Neural progenitor cell (in vitro differentiated cells): ENCODE measurements around the gene HYCC1.

Experiments used
- CTCF ChIP-seq: fragments of 200-600 bp; sonication (generic); IDR thresholded peaks from 2 replicates; pipeline ENCODE4 v1.5.1; 2017; ENCODE audit warnings: antibody characterized with exemption, mild to moderate bottlenecking
- EZH2 ChIP-seq: fragments of 200-600 bp; sonication (generic); IDR thresholded peaks from 2 replicates; pipeline ENCODE4 v1.6.1; 2017; ENCODE audit warnings: antibody characterized with exemption, mild to moderate bottlenecking, moderate library complexity

DNA sequence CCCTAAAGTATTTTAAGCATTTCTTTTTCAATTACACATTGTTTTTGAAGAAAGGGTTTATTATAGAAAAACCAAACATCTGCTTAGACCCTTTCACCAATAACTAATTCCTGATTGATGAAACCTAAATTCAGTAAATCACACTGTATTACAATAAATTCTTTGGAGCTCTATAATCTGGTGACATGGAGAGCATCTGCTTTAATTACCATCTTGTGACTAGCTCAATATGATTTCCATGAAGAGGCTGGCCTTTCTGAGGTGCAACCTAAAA lies 9.7 kb downstream of the HYCC1 start:
- TF ChIP-seq EZH2 (no peak), CTCF (no peak)
